Large intestine (tissue), 12 donors: Measurements from ENCODE around the gene PPP1R17. TPM values are rescaled to one million over a fixed set of nuclear protein-coding genes. Genes with fewer than 3 reads are reported as not detected.

Experiments
- DNase-seq, 2 donors: peaks; one replicate each; pipeline versions ENCODE4 v3.0.0 to v3.0.0-alpha.2; 2013
- H3K27ac ChIP-seq: one replicate; pipeline ENCODE4 v1.5.1; 2013; ENCODE audit warnings: low read length
- H3K27me3 ChIP-seq: 2 replicates; pipeline ENCODE4 v1.6.1; 2013; ENCODE audit warnings: low read length; ENCODE audit not compliant: control insufficient read depth, insufficient read depth
- H3K36me3 ChIP-seq: 2 replicates; pipeline ENCODE4 v1.6.1; 2013; ENCODE audit warnings: low read length; ENCODE audit not compliant: control insufficient read depth, insufficient read depth
- H3K4me1 ChIP-seq: one replicate; pipeline ENCODE4 v1.6.1; 2013; ENCODE audit warnings: low read length; ENCODE audit not compliant: control insufficient read depth, insufficient read depth
- H3K4me3 ChIP-seq: one replicate; pipeline ENCODE4 v1.5.1; 2013; ENCODE audit warnings: low read length
- H3K9me3 ChIP-seq: one replicate; pipeline ENCODE4 v1.6.1; 2013; ENCODE audit warnings: mild to moderate bottlenecking, low read depth, low read length, moderate library complexity; ENCODE audit not compliant: control insufficient read depth
- WGBS: methylation state at CpG from one replicate; pipeline ENCODE4 v1.1.5; 2013; ENCODE audit warnings: low lambda C conversion rate; ENCODE audit not compliant: insufficient coverage; 5-methylcytosine and 5-hydroxymethylcytosine counted together
- long read RNA-seq, 11 donors: transcript quantifications; one replicate each; lab custom pipeline, GENCODE V29; 2026
- polyA plus RNA-seq: library from polyadenylated mRNA; unstranded; fragments of 120-200 nt; gene quantifications from one replicate; pipeline ENCODE4 v1.2.1, GENCODE V29; 2013

PPP1R17 gene
- not detected for polyA plus RNA-seq
- long read RNA-seq, donor 1: 0 reads
- long read RNA-seq, donor 2: 0 reads
- long read RNA-seq, donor 3: 0 reads
- long read RNA-seq, donor 4: 0 reads
- long read RNA-seq, donor 5: 0 reads
- long read RNA-seq, donor 6: 0 reads
- long read RNA-seq, donor 7: 0 reads
- long read RNA-seq, donor 8: 0 reads
- long read RNA-seq, donor 9: 0 reads
- long read RNA-seq, donor 10: 0 reads
- long read RNA-seq, donor 11: 0 reads

- Histone ChIP-seq H3K4me1 (no peaks in the 10 kb centered on the region), H3K27ac (no peak within 1 kb of the TSS), H3K36me3 (no peaks in the 10 kb centered on the region), H3K4me3 (no peak within 1 kb of the TSS), H3K27me3 (peaks cover 6% of the 10 kb centered on the region), H3K9me3 (no peaks in the 10 kb centered on the region)
- WGBS: no CpG with 5 or more reads among the region's 14 CpGs
- peak; percentile 3 to 6 for DNase-seq
These were observed at the start of gene PPP1R17 for GRCh38 chr7:31687024-31687748. TSS of gene PPP1R17 (plus strand) at chr7:31687215. CDS start at chr7:31692442, 5,227 bp downstream.

GRCh38 chr7:31640381-31640780 lies 46.6 kb upstream of the PPP1R17 start:
- WGBS: 88% methylated on average over 1 of the region's 3 CpGs
- DNase-seq: no peak

GRCh38 chr7:31642681-31643115 lies 44.3 kb upstream of the PPP1R17 start:
- H3K4me1 ChIP-seq: no peaks in the 10 kb centered on the region
- H3K9me3 ChIP-seq: no peaks in the 10 kb centered on the region
- H3K4me3 ChIP-seq: no peak overlapping the region
- no peaks in the 10 kb centered on the region for H3K27me3 ChIP-seq
- peak in 1 of 2 donors; percentile 8 for DNase-seq
- H3K36me3 ChIP-seq: no peaks in the 10 kb centered on the region
- WGBS: no CpG with 5 or more reads among the region's 5 CpGs
- H3K27ac ChIP-seq: no peak overlapping the region

More at GRCh38 chr7:31640381-31640780, 46.6 kb upstream of the PPP1R17 start:
- H3K36me3 ChIP-seq: no peaks in the 10 kb centered on the region
- H3K27me3 ChIP-seq: no peaks in the 10 kb centered on the region
- H3K4me3 ChIP-seq: no peak overlapping the region
- no peaks in the 10 kb centered on the region for H3K9me3 ChIP-seq
- no peak overlapping the region for H3K27ac ChIP-seq
- no peaks in the 10 kb centered on the region for H3K4me1 ChIP-seq

GRCh38 chr7:31646942-31647341 lies 40.1 kb upstream of the PPP1R17 start:
- no peaks in the 10 kb centered on the region for H3K9me3 ChIP-seq
- WGBS: 100% methylated on average over 1 of the region's 4 CpGs
- no peaks in the 10 kb centered on the region for H3K36me3 ChIP-seq
- no peak overlapping the region for H3K4me3 ChIP-seq
- H3K27ac ChIP-seq: no peak overlapping the region
- no peaks in the 10 kb centered on the region for H3K27me3 ChIP-seq
- no peaks in the 10 kb centered on the region for H3K4me1 ChIP-seq
- DNase-seq: no peak

- WGBS: no CpG with 5 or more reads among the region's 7 CpGs
- no peak for DNase-seq
These were observed 39.5 kb upstream of the PPP1R17 start for GRCh38 chr7:31647511-31647910.

GRCh38 chr7:31648288-31648687 lies 38.7 kb upstream of the PPP1R17 start:
- Histone ChIP-seq H3K27ac (no peak overlapping the region), H3K27me3 (no peaks in the 10 kb centered on the region), H3K4me3 (no peak overlapping the region), H3K4me1 (no peaks in the 10 kb centered on the region), H3K36me3 (no peaks in the 10 kb centered on the region), H3K9me3 (no peaks in the 10 kb centered on the region)
- DNase-seq: no peak
- WGBS: no CpG with 5 or more reads among the region's 1 CpG

More at GRCh38 chr7:31647511-31647910, 39.5 kb upstream of the PPP1R17 start:
- Histone ChIP-seq H3K36me3 (no peaks in the 10 kb centered on the region), H3K27ac (no peak overlapping the region), H3K4me1 (no peaks in the 10 kb centered on the region), H3K27me3 (no peaks in the 10 kb centered on the region), H3K4me3 (no peak overlapping the region), H3K9me3 (no peaks in the 10 kb centered on the region)

GRCh38 chr7:31648880-31649279 lies 38.1 kb upstream of the PPP1R17 start:
- no peaks in the 10 kb centered on the region for H3K36me3 ChIP-seq
- H3K4me1 ChIP-seq: no peaks in the 10 kb centered on the region
- H3K4me3 ChIP-seq: no peak overlapping the region
- no peak overlapping the region for H3K27ac ChIP-seq
- 100% methylated on average over 2 of the region's 4 CpGs for whole genome bisulfite sequencing
- H3K27me3 ChIP-seq: no peaks in the 10 kb centered on the region
- H3K9me3 ChIP-seq: no peaks in the 10 kb centered on the region
- DNase-seq: no peak

- Histone ChIP-seq H3K27me3 (no peaks in the 10 kb centered on the region), H3K4me1 (no peaks in the 10 kb centered on the region), H3K4me3 (no peak overlapping the region), H3K27ac (no peak overlapping the region), H3K9me3 (no peaks in the 10 kb centered on the region), H3K36me3 (no peaks in the 10 kb centered on the region)
- 100% methylated on average over 1 of the region's 7 CpGs for WGBS
- no peak for DNase-seq
These were observed 35.6 kb upstream of the PPP1R17 start for GRCh38 chr7:31651234-31652062.

GRCh38 chr7:31652063-31652326 lies 35.0 kb upstream of the PPP1R17 start:
- Histone ChIP-seq H3K4me1 (no peaks in the 10 kb centered on the region), H3K9me3 (no peaks in the 10 kb centered on the region), H3K27ac (no peak overlapping the region), H3K27me3 (no peaks in the 10 kb centered on the region), H3K36me3 (no peaks in the 10 kb centered on the region), H3K4me3 (no peak overlapping the region)
- DNase-seq: no peak

- DNase-seq: no peak
- Histone ChIP-seq H3K36me3 (no peaks in the 10 kb centered on the region), H3K27ac (no peak overlapping the region), H3K9me3 (no peaks in the 10 kb centered on the region), H3K4me3 (no peak overlapping the region), H3K4me1 (no peaks in the 10 kb centered on the region), H3K27me3 (peaks cover 5% of the 10 kb centered on the region)
- WGBS: no CpG with 5 or more reads among the region's 5 CpGs
These were observed 23.9 kb upstream of the PPP1R17 start for GRCh38 chr7:31663072-31663471.
